Ramos (cell line): ENCODE measurements around the gene SPATA31A5.
"Not testable (repeated sequence)": the region's sequence is repeated elsewhere in the genome, so short reads cannot be mapped to it uniquely, and the experiment has no call there.

Source experiments
- in situ Hi-C: fragments of 300-500 bp; cut with MboI; formaldehyde crosslinking; loops from one replicate; pipeline ENCODE4 v1.14.3; 2022; ENCODE audit warnings: low sequenced_read_pairs; ENCODE audit not compliant: unreplicated experiment

The SPATA31A5 gene

GRCh38 chr9:60914107-60914506, at the start of gene SPATA31A5:
Gene SPATA31A5, plus strand, starts transcription at chr9:60914407. Its CDS starts 29 bp downstream, at chr9:60914436.
- in situ Hi-C loops = not testable (repeated sequence)

DNA sequence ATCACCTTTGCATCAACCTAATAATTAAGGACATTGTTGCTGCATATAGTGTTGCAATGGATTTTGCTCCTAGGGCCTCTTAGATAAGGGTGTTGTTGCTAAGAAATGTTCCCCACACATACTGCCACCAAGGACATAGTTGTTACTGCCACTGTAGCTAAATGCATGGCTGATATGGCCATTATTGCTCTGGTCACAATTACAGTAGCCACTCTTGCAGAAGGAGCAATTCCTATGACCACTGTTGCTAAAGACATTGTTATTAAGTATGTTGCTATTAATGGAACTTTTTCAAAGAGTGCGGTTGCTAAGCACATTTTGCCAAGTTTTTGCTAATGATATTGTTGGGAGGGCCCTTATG, 48.8 kb downstream of the SPATA31A5 start:
- in situ Hi-C loops = not testable (repeated sequence)

DNA sequence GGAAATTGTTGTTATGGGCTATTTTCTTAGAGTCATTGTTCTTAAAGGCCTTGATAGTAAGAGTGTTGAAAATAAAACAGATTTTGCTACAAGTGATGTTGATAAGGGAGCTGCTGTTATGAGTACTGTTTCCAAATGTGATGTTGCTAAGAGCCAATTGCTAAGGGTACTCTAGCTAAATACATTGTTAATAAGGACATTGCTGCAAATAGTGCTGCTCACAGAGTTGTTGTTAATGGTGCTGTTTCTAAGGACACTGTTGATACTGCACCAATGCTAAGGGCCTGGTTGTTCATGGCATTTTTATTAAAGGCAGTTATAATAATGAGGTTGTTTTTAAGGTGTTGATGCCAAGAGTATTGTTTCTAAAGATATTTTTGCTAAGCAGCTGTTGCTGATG, 52.2 kb downstream of the SPATA31A5 start:
- in situ Hi-C loops = not testable (repeated sequence)
